H1 (cell line): Measurements from ENCODE around the gene OMG. TPM values are rescaled to one million over a fixed set of nuclear protein-coding genes. Genes with fewer than 3 reads are reported as not detected.
A peak's percentile ranks its signal among the peaks of the same experiment; 100 is the strongest.

Experiments used
- CTCF ChIA-PET: fragments of 300-600 bp; sonication (Branson Sonifier 250); formaldehyde crosslinking; loops from one replicate; lab custom pipeline; 2021; ENCODE audit not compliant: partially characterized antibody; lab: Charles Lee
- POLR2A ChIA-PET: fragments of 300-600 bp; sonication (Branson Sonifier 250); formaldehyde crosslinking; loops from one replicate; lab custom pipeline; 2021; ENCODE audit warnings: inconsistent platforms; ENCODE audit not compliant: partially characterized antibody; lab: Charles Lee
- DNase-seq, 2 experiments: peaks; one replicate each; pipeline versions ENCODE4 v3.0.0 to v3.0.0-alpha.2; 2010 to 2022; ENCODE audit warnings: low spot score in 2 of 2, low read depth in 1 of 2, mixed read lengths in 1 of 2
- FAIRE-seq: peaks from 2 replicates; lab custom pipeline; 2011; peaks lifted over from hg19 to GRCh38; lab: Jason Lieb, UNC
- H2AFZ ChIP-seq: 2 replicates; pipeline ENCODE4 v1.8.1; 2012; ENCODE audit warnings: low read length, inconsistent platforms
- H2AK5ac ChIP-seq: 2 replicates; pipeline ENCODE4 v1.6.1; 2013; ENCODE audit warnings: low read depth, low read length
- H2BK120ac ChIP-seq: replicated peaks from 2 replicates; pipeline ENCODE3; 2013; ENCODE audit warnings: low read depth, low read length, inconsistent platforms
- H2BK12ac ChIP-seq: 2 replicates; pipeline ENCODE4 v1.6.1; 2013; ENCODE audit warnings: low read depth, low read length
- H2BK15ac ChIP-seq: 2 replicates; pipeline ENCODE4 v1.6.1; 2013; ENCODE audit warnings: low read length
- H2BK20ac ChIP-seq: 2 replicates; pipeline ENCODE4 v1.6.1; 2013; ENCODE audit warnings: low read length
- H2BK5ac ChIP-seq: 2 replicates; pipeline ENCODE4 v1.6.1; 2013; ENCODE audit warnings: low read depth, low read length
- H3K14ac ChIP-seq: 2 replicates; pipeline ENCODE4 v1.6.1; 2013; ENCODE audit warnings: inconsistent platforms; ENCODE audit not compliant: insufficient read length
- H3K18ac ChIP-seq: 2 replicates; pipeline ENCODE4 v1.6.1; 2013; ENCODE audit warnings: low read length; ENCODE audit errors: extremely low read depth
- H3K23ac ChIP-seq: 2 replicates; pipeline ENCODE4 v1.6.1; 2013; ENCODE audit warnings: inconsistent platforms; ENCODE audit not compliant: insufficient read length
- H3K23me2 ChIP-seq: 2 replicates; pipeline ENCODE4 v1.6.1; 2013; ENCODE audit warnings: low read depth, low read length
- H3K27ac ChIP-seq: 2 replicates; pipeline ENCODE4 v1.6.1; 2011; ENCODE audit warnings: low read depth, low read length, inconsistent platforms
- H3K27me3 ChIP-seq, 4 experiments: replicated peaks in 1 of 4; 1 replicate in 1 of 4; 2 replicates in 3 of 4; pipeline versions ENCODE4 v1.6.1 to v1.8.1; 2011 to 2013; ENCODE audit warnings: low read length in 3 of 4, mild to moderate bottlenecking in 3 of 4, inconsistent platforms in 2 of 4, mixed read lengths in 2 of 4, moderate library complexity in 1 of 4; ENCODE audit not compliant: control insufficient read depth in 3 of 4, insufficient read depth in 3 of 4; ENCODE audit errors: extremely low read depth in 1 of 4
- H3K36me3 ChIP-seq, 4 experiments: 2 replicates each; pipeline versions ENCODE4 v1.6.1 to v1.8.1; 2011 to 2013; ENCODE audit warnings: mild to moderate bottlenecking in 4 of 4, low read length in 3 of 4, moderate library complexity in 2 of 4, control low read depth in 1 of 4, inconsistent platforms in 1 of 4; ENCODE audit not compliant: insufficient read depth in 4 of 4, control insufficient read depth in 2 of 4
- H3K4ac ChIP-seq: replicated peaks from 2 replicates; pipeline ENCODE3; 2013; ENCODE audit warnings: low read length, low read depth, mixed read lengths, inconsistent platforms; ENCODE audit not compliant: insufficient read length
- H3K4me1 ChIP-seq, 4 experiments: replicated peaks in 1 of 4; 1 replicate in 1 of 4; 2 replicates in 3 of 4; pipeline versions ENCODE4 v1.6.1 to v1.8.1; 2011 to 2013; ENCODE audit warnings: low read length in 3 of 4, inconsistent platforms in 2 of 4, mixed read lengths in 1 of 4; ENCODE audit not compliant: insufficient read depth in 4 of 4, control insufficient read depth in 3 of 4
- H3K4me2 ChIP-seq, 2 experiments: 2 replicates each; pipeline versions ENCODE4 v1.6.1 to v1.8.1; 2011 to 2013; ENCODE audit warnings: low read depth in 2 of 2, low read length in 2 of 2, control low read depth in 1 of 2, inconsistent platforms in 1 of 2, mild to moderate bottlenecking in 1 of 2; ENCODE audit not compliant: insufficient read depth in 1 of 2
- H3K4me3 ChIP-seq, 4 experiments: fragments of 200-600, 300-600 bp in 1 of 4; sonication (generic), shearing (Covaris generic), sonication (Bioruptor Twin) in 1 of 4; 2 replicates each; pipeline versions ENCODE4 v1.5.1 to v1.8.1; 2011 to 2016; ENCODE audit warnings: low read length in 4 of 4, low read depth in 3 of 4, control low read depth in 2 of 4, inconsistent platforms in 2 of 4, mild to moderate bottlenecking in 2 of 4, mixed read lengths in 1 of 4, moderate library complexity in 1 of 4; ENCODE audit not compliant: insufficient read depth in 2 of 4; ENCODE audit errors: extremely low read depth in 1 of 4
- H3K56ac ChIP-seq: replicated peaks from 2 replicates; pipeline ENCODE3; 2013; ENCODE audit warnings: low read depth, mild to moderate bottlenecking, mixed read lengths, low read length, inconsistent platforms; ENCODE audit not compliant: insufficient read length
- H3K79me1 ChIP-seq: 2 replicates; pipeline ENCODE4 v1.6.1; 2013; ENCODE audit warnings: low read depth, low read length, control low read depth
- H3K79me2 ChIP-seq, 2 experiments: 2 replicates each; pipeline versions ENCODE4 v1.6.1 to v1.8.1; 2012 to 2013; ENCODE audit warnings: low read length in 2 of 2, mild to moderate bottlenecking in 2 of 2, inconsistent platforms in 1 of 2; ENCODE audit not compliant: insufficient read depth in 2 of 2, control insufficient read depth in 1 of 2
- H3K9ac ChIP-seq, 4 experiments: replicated peaks in 1 of 4; 1 replicate in 1 of 4; 2 replicates in 3 of 4; pipeline versions ENCODE4 v1.6.1 to v1.8.1; 2011 to 2013; ENCODE audit warnings: low read depth in 3 of 4, low read length in 3 of 4, control low read depth in 2 of 4, mild to moderate bottlenecking in 2 of 4, moderate library complexity in 2 of 4, inconsistent platforms in 1 of 4; ENCODE audit errors: extremely low read depth in 1 of 4
- H3K9me3 ChIP-seq, 2 experiments: 2 replicates each; pipeline versions ENCODE4 v1.6.1 to v1.8.1; 2012 to 2013; ENCODE audit warnings: mild to moderate bottlenecking in 2 of 2, moderate library complexity in 2 of 2, control low read depth in 1 of 2, inconsistent platforms in 1 of 2, low read depth in 1 of 2, low read length in 1 of 2, mixed read lengths in 1 of 2; ENCODE audit not compliant: insufficient read depth in 2 of 2
- H4K20me1 ChIP-seq, 2 experiments: replicated peaks in 1 of 2; 2 replicates each; pipeline versions ENCODE3 to v1.8.1; 2011 to 2013; ENCODE audit warnings: inconsistent platforms in 2 of 2, low read length in 2 of 2, mild to moderate bottlenecking in 1 of 2; ENCODE audit not compliant: insufficient read depth in 2 of 2, control insufficient read depth in 1 of 2
- H4K5ac ChIP-seq: 2 replicates; pipeline ENCODE4 v1.6.1; 2013; ENCODE audit warnings: low read length, low read depth, mixed read lengths, inconsistent platforms; ENCODE audit not compliant: insufficient read length
- H4K8ac ChIP-seq: 2 replicates; pipeline ENCODE4 v1.8.0; 2013; ENCODE audit warnings: mild to moderate bottlenecking, moderate library complexity, low read length, inconsistent platforms; ENCODE audit not compliant: insufficient read depth; ENCODE audit errors: extremely low read depth
- H4K91ac ChIP-seq: replicated peaks from 2 replicates; pipeline ENCODE3; 2013; ENCODE audit warnings: low read length, mixed read lengths, inconsistent platforms; ENCODE audit not compliant: insufficient read length
- ATF3 ChIP-seq: IDR thresholded peaks from 2 replicates; pipeline ENCODE4 v1.6.1; 2011; ENCODE audit warnings: low read depth, mild to moderate bottlenecking, low read length; ENCODE audit not compliant: insufficient read depth
- CHD2 ChIP-seq: IDR thresholded peaks from 2 replicates; pipeline ENCODE4 v1.6.1; 2012; ENCODE audit warnings: low read length, improper control_type of control experiment
- HDAC6 ChIP-seq: IDR thresholded peaks from one replicate; pipeline ENCODE4 v1.7.1; 2012; ENCODE audit warnings: low read depth, mild to moderate bottlenecking, inconsistent platforms, low read length, moderate library complexity
- MAFK ChIP-seq: IDR thresholded peaks from 2 replicates; pipeline ENCODE4 v1.6.1; 2012; ENCODE audit warnings: low read depth, mild to moderate bottlenecking, improper control_type of control experiment, low read length
- NRF1 ChIP-seq: IDR thresholded peaks from 2 replicates; pipeline ENCODE4 v1.6.1; 2011; ENCODE audit warnings: mild to moderate bottlenecking, low read depth, low read length, improper control_type of control experiment
- POLR2A ChIP-seq, 2 experiments: IDR thresholded peaks; 1 replicate in 1 of 2; 2 replicates in 1 of 2; pipeline ENCODE4 v1.6.1; 2011; ENCODE audit warnings: low read depth in 2 of 2, low read length in 2 of 2, mild to moderate bottlenecking in 2 of 2; ENCODE audit errors: control extremely low read depth in 1 of 2
- POU5F1 ChIP-seq: IDR thresholded peaks from 2 replicates; pipeline ENCODE4 v1.6.1; 2011; ENCODE audit warnings: low read depth, mild to moderate bottlenecking, low read length, moderate library complexity
- RBBP5 ChIP-seq: IDR thresholded peaks from 2 replicates; pipeline ENCODE4 v1.7.1; 2012; ENCODE audit warnings: low read depth, mild to moderate bottlenecking, inconsistent platforms, low read length, moderate library complexity, borderline replicate concordance
- RFX5 ChIP-seq: IDR thresholded peaks from 2 replicates; pipeline ENCODE4 v1.6.1; 2011; ENCODE audit warnings: low read depth, low read length, improper control_type of control experiment, borderline replicate concordance
- SIX5 ChIP-seq: IDR thresholded peaks from 2 replicates; pipeline ENCODE4 v1.6.1; 2011; ENCODE audit warnings: mild to moderate bottlenecking, low read depth, low read length
- TEAD4 ChIP-seq: IDR thresholded peaks from 2 replicates; pipeline ENCODE4 v1.6.1; 2012; ENCODE audit warnings: low read depth, low read length, inconsistent platforms, mixed read lengths
- polyA plus RNA-seq, 7 experiments: library from polyadenylated mRNA; depleted of rRNA in 3 of 7; stranded (reverse) in 5 of 7; unstranded in 2 of 7; fragments of >200 nt in 5 of 7; fragments of 200-250 nt in 2 of 7; gene quantifications; 1 replicate in 5 of 7; 2 replicates in 1 of 7; 4 replicates in 1 of 7; pipeline versions ENCODE4 v1.2.1 to v1.2.3, GENCODE V29; 2011 to 2013; ENCODE audit warnings: missing spikeins in 2 of 7, mixed read lengths in 2 of 7
- total RNA-seq: library from RNA; stranded (reverse); fragmentation: NEBNext Ultra II Directional; extraction: Animal tissue kit (Norgen Biotek cat#: 25700); gene quantifications from 2 replicates; pipeline ENCODE4 v1.2.1, GENCODE V29; 2021

The OMG gene
- total and polyA plus RNA-seq, 2 of the 8 experiments (the other 6 are each of a cell fraction or from before 2014, with no cell fraction given) = not detected

- no peaks in the 10 kb centered on the region for H3K27me3 ChIP-seq
- no peaks in the 10 kb centered on the region for H3K23me2 ChIP-seq
- no peak overlapping the region for H2AK5ac ChIP-seq
- DNase-seq = no peak
- no peak for TF ChIP-seq CHD2
- no peak for TF ChIP-seq RBBP5
- TF ChIP-seq RFX5 = no peak
- TF ChIP-seq POLR2A (IDR thresholded peaks at IDR 0.05; ENCODE audit: control extremely low read depth in 1 of 2, low read depth in 2 of 2, low read length in 2 of 2) = no peak
- TF ChIP-seq SIX5 = no peak
- TF ChIP-seq MAFK = no peak
- TF ChIP-seq TEAD4 = no peak
- TF ChIP-seq HDAC6 = no peak
- TF ChIP-seq POU5F1 = no peak
- no peak for TF ChIP-seq ATF3
- TF ChIP-seq NRF1 = no peak
- H3K56ac ChIP-seq = no peak overlapping the region
- no peak overlapping the region for H4K8ac ChIP-seq
- FAIRE-seq = peak; percentile 7
- no peak overlapping the region for H2BK120ac ChIP-seq
- H4K5ac ChIP-seq = no peak overlapping the region
- no peaks in the 10 kb centered on the region for H3K79me1 ChIP-seq
- no peak overlapping the region for H3K4ac ChIP-seq
- H3K9me3 ChIP-seq = no peaks in the 10 kb centered on the region
- H3K4me1 ChIP-seq = peaks cover 0 to 3% (median 3%) of the 10 kb centered on the region in 4 experiments; a peak in 1 of 7 replicates
- no peak overlapping the region for H2AFZ ChIP-seq
- no peak overlapping the region for H3K23ac ChIP-seq
- no peak overlapping the region for H3K27ac ChIP-seq
- no peak overlapping the region for H2BK5ac ChIP-seq
- no peak overlapping the region for H3K18ac ChIP-seq
- H4K91ac ChIP-seq = no peak overlapping the region
- no peak overlapping the region for H2BK20ac ChIP-seq
- no peaks in the 10 kb centered on the region for H3K79me2 ChIP-seq
- H2BK15ac ChIP-seq = no peak overlapping the region
- no peaks in the 10 kb centered on the region for H3K36me3 ChIP-seq
- no peak overlapping the region for H3K14ac ChIP-seq
- no peak overlapping the region for H2BK12ac ChIP-seq
- no peak overlapping the region for H3K4me2 ChIP-seq
- H3K4me3 ChIP-seq = no peak overlapping the region
- H4K20me1 ChIP-seq = no peaks in the 10 kb centered on the region
- CTCF ChIA-PET = interaction anchor here (1.2 kb wide), 1 partner anchor 143 kb away, joined by 3 read pairs; no protein-coding TSS in a partner anchor
- no peak overlapping the region for H3K9ac ChIP-seq
- POLR2A ChIA-PET = no interaction called here
Observed at GRCh38 chr17:31283841-31284240, 13.2 kb downstream of the OMG start.
